LHCN-M2 (cell line): ENCODE measurements around the gene VCPKMT. TPM values are rescaled to one million over a fixed set of nuclear protein-coding genes. Genes with fewer than 3 reads are reported as not detected.
A peak's percentile ranks its signal among the peaks of the same experiment; 100 is the strongest.

ENCODE experiments used
- DNase-seq: peaks from one replicate; pipeline ENCODE4 v3.0.0-alpha.2; 2012; ENCODE audit warnings: low read depth
- total RNA-seq: library from RNA; depleted of rRNA; stranded (reverse); fragments of >200 nt; gene quantifications from 2 replicates; pipeline ENCODE4 v1.2.3, GENCODE V29; 2014; rRNA removed

The VCPKMT gene
- total RNA-seq, 1 experiment from 2014 or later: 8.3 TPM

DNA sequence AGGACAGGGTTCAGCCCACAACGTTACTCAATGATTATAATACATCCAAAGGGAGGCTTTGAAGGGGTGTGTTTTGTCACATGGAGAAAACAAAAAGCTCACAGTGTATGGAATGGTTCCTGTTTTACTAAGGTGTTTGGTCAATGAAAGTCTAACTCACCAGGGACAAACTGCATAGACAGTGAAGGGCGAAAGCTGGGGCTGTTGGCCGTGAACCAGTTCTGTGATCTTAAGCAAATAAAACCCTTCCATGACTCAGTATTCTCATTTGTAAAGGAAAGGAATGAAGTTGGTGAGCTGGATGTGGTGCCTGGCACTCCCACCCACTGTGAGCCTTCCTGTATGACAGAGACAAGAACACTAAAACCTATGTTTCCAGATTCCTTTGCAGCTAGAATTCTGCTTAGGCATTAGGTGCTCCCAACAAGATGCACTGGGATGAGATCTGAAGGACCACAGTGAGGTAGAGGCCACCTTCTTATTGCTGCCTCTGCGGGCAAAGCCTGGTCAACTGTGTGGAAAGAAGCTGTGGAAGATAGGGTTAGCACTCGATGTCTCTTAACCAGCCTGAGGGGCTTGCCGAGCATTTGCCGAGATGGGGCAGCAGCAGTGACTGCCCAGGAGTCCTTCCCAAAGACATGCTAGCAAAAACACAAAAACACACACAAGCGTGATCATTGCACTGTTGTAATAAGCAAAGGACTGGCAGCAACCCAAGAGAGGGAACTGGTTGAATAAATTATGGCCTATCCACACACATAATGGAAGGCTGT lies 48.5 kb downstream of the VCPKMT start:
- peak; percentile 68 for DNase-seq

DNA sequence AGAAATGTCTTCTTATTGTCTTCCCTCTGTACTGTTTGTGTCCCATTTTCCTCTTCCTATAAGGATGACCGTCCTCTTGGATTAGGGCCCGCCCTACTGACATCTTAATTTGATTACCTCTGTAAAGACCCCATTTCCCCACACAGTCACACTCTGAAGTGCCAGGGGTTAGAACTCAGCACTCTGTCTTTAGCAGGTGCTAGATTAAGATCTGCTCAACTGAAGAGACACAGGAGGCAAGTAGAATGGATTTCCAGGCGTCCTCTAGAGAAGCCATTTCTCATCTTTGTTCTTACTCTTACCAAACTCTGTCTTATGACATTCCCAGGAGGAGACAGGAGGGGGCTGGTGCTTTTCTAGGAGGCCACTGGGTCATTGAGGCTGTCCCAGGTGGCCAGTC lies 50.8 kb downstream of the VCPKMT start:
- no peak for DNase-seq

GRCh38 chr14:50064993-50065392 lies 51.4 kb downstream of the VCPKMT start:
- DNase-seq: peak; percentile 34

- DNase-seq: no peak
Observed at GRCh38 chr14:50063876-50064420, 52.4 kb downstream of the VCPKMT start.

GRCh38 chr14:50062438-50063085 lies 53.8 kb downstream of the VCPKMT start:
- peak; percentile 86 for DNase-seq

GRCh38 chr14:50061664-50062437 lies 54.5 kb downstream of the VCPKMT start:
- DNase-seq: peak; percentile 81

DNA sequence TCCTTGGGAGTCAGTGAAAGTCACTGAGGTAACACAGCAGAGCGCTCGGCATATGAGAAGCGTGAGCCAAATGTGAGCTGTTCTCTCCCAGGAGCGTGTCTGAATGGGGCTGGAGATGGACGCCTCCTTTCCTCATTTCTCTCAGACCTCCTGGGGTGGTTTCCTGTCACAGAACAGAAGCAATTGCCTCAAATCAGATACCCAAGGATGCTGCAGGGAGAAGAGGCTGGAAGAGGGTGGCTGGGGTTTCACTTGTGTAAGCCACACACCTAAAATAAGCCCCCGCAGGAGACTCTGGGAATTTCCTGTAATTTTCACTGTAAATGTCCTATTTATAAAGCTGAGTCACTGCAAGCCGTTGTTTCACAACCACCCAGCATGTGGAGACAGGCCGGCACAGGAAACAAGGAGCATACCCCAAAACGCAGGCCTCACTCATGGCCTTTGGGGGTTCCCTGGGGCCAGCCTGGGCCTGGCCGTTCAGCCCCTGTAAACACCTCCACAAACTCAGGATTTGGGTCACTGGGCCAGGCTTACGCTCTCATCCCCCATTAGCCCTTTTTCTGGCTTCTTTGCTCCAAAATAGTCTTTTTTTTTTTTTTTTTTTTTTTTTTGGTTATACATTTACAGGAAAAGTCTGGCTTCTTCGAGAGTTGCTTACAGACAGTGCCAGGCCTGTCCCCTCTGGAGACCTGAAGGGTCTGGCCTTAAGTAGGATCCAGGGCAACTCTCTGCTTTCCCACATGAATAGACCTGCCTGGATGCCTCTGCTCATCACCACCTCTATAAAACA lies 55.3 kb downstream of the VCPKMT start:
- peak; percentile 94 for DNase-seq

DNA sequence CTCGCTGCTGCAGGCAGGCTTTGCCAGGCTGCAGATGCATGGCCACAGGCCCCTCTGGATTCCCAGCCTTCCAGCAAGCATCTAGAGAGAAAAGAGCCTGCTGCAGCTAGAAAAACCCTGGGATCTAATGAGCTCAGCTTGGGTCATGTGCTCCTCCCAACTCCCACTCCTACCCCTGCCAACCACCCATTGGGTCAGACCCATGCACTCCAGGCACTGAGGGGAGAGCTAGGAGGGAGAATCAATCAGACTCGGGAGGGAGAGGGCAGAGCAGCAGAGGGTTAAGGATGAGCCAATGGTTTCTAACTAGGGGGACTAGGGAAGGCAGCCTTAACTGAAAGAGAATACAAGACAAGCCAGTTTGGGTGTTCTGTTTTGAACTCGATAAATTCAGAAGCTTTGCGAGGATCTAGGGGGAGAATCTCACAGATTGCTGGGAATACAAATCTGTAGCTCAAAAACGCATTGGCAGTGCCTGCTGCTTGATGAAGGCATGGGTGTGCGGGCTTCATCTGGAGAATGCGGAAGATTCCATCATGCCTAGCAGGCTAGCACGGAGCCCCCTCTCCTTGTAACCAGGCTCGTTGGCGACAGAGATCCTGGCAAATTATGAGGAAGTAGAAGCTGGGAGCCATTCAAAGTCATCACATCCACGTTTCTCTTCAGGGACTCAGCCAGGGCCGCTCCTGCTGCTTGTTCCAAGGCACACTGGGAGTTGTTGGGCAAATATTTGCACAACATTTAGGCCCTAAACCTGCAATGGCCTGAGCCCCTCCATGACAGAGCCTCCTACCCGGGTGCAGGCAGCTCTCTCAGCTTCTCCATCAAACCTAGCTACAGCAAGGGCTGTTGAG lies 56.4 kb downstream of the VCPKMT start:
- no peak for DNase-seq

Other genes starting within 250 kb of the VCPKMT start
- gene ARF6, start 223.5 kb downstream of the VCPKMT start, total RNA-seq: 67.7 and 73.2 TPM in 2 replicates
- 21.1 and 23.0 TPM in 2 replicates for gene SOS2, start 115.0 kb upstream of the VCPKMT start, total RNA-seq
- gene L2HGDH, start 195.7 kb upstream of the VCPKMT start, total RNA-seq: 4.6 and 5.0 TPM in 2 replicates
- 5.0 and 5.8 TPM in 2 replicates for gene DMAC2L, start 195.8 kb upstream of the VCPKMT start, total RNA-seq